ENCODE data around the gene ACADVL. TPM values are rescaled to one million over a fixed set of nuclear protein-coding genes. Genes with fewer than 3 reads are reported as not detected.

Gene ACADVL
- polyA plus RNA-seq, 1 experiment: 217 TPM

DNA sequence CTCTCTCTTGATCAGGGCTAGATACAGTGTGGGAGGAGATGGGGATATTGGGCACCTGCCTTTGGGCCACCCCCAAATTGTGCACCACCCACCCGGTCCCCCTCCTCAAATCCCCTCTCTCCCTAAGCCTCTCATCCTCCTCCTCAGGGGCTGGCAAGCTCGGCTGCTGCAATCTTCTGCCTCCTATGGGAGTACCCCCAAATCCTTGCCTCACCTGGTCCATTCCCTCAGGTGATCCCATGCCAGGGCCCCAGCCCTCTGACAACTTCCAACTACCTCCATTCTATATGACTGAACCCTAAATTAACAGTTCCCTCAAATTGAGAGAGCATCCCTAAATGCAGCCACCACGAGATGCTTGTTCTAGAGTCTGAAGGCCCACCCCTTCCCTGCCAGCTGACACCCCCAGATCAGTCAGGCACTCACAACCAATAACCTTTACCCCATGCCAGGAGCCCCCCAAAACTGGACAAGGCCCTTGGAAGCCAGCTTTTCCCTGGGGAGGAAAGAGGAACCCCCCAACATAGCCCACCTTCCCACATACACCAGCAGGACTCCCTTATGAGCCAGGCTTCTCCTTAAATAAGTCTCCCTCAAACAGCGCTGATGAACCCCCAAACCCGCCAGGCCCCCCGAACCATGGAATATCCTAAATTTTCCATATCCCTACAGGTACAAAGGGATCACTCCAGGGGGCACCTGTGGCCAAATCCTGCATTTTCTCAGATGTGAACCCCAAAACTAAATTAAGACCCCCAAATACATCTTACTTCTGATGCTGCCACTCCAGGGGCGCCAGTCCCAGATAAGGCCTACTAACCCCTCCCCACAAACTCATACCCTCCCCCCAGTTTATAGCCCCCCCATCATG lies 3.3 kb upstream of the ACADVL start:
- no peaks in the 10 kb centered on the region for H3K27me3 ChIP-seq (ENCODE audit: control insufficient read depth, insufficient read depth, low read length)
- TF ChIP-seq, protein P1, sequence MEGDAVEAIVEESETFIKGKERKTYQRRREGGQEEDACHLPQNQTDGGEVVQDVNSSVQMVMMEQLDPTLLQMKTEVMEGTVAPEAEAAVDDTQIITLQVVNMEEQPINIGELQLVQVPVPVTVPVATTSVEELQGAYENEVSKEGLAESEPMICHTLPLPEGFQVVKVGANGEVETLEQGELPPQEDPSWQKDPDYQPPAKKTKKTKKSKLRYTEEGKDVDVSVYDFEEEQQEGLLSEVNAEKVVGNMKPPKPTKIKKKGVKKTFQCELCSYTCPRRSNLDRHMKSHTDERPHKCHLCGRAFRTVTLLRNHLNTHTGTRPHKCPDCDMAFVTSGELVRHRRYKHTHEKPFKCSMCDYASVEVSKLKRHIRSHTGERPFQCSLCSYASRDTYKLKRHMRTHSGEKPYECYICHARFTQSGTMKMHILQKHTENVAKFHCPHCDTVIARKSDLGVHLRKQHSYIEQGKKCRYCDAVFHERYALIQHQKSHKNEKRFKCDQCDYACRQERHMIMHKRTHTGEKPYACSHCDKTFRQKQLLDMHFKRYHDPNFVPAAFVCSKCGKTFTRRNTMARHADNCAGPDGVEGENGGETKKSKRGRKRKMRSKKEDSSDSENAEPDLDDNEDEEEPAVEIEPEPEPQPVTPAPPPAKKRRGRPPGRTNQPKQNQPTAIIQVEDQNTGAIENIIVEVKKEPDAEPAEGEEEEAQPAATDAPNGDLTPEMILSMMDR (IDR thresholded peaks at IDR 0.05; ENCODE audit: low read depth, low read length): no peak
- no peaks in the 10 kb centered on the region; the same call in 1 of the 2 replicates for H3K9me3 ChIP-seq (ENCODE audit: control insufficient read depth, insufficient read depth, low read length)
- peak overlapping the region; percentile 39 for H3K27ac ChIP-seq (ENCODE audit: low read depth, low read length)
- DNase-seq (ENCODE audit: low read depth, low spot score): no peak
- H3K4me3 ChIP-seq (ENCODE audit: low read depth, low read length): peak overlapping the region; percentile 72
- ChIA-PET POLR2A (no interaction called here), CTCF (interaction anchor here (1.7 kb wide), 1 partner anchor 171 kb away, joined by 5 read pairs; no protein-coding TSS in a partner anchor)

DNA sequence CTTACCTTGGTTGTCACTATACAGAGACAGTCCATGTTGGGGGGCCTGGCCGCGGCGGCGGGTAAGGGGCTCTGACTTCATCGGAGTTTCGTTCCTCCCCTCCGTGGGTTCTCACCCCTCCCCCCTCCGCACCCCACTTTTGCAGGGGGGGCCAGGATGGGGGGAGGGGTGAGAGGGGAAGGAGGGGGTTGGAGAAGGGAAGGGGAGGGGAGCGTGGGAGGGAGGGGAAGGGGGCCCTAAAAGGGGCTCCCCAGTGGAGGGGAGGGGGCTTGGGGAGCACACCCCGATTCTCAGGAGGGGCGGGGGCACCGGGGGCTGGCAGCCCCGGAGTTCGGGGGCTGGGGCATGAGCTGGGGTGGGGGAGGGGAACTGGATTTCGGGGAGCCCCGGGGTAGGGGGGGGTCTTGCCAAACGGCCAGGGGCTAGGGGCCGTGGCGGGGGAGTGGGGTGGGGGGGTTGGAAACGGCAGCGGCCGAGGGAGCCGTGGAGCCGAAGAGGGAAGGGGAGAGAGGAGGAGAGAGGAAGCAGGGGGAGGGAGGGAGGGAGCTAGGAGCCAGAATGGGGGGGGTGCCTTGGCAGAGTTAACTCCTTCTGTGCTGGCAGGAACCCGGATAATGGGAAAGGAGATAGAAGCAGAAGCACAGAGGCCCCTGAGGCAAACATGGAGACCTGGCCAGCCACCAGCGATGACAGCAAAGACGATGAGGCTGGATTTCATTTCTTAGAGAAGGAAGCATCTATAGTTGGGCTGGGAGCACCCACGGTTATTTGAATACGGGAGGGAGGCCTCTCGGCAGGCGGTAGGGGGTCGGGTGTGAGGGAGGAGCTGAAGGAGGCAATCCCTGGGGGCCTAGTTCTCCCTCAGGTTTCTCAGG lies 2.4 kb upstream of the ACADVL start:
- ChIA-PET POLR2A (no interaction called here), CTCF (interaction anchor here (0.7 to 1.7 kb wide), 2 partner anchors 25 to 171 kb away, joined by 3 to 5 read pairs; no protein-coding TSS in a partner anchor)
- Histone ChIP-seq H3K27ac (ENCODE audit: low read depth, low read length) (peak overlapping the region; percentile 52), H3K4me3 (ENCODE audit: low read depth, low read length) (peak overlapping the region; percentile 72), H3K9me3 (ENCODE audit: control insufficient read depth, insufficient read depth, low read length) (no peaks in the 10 kb centered on the region; the same call in 1 of the 2 replicates), H3K27me3 (ENCODE audit: control insufficient read depth, insufficient read depth, low read length) (no peaks in the 10 kb centered on the region)
- TF ChIP-seq, protein P1 (IDR thresholded peaks at IDR 0.05; ENCODE audit: low read depth, low read length): no peak
- DNase-seq (ENCODE audit: low read depth, low spot score): no peak

DNA sequence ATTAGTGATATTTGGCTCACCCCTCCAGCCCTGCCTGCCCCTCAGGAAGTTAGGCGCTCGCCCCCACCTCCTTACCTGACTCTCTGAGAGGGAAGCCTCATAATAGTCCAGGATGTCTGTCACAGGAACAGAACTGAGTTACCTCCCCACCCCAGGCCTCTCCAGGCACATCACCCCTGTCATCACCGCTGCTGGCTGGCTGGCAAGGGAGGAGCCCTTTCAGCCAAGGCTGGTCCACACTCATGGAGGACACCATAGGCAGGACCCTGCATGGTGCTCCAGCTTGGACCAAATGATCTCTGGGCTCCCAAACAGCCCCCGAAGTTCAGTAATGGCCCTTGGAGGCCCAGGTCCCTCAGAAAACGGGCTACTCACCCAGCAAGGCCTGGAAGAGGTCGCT lies 1.6 kb upstream of the ACADVL start:
- TF ChIP-seq, protein P1 (IDR thresholded peaks at IDR 0.05; ENCODE audit: low read depth, low read length): no peak
- H3K27ac ChIP-seq (ENCODE audit: low read depth, low read length): peak overlapping the region; percentile 52
- H3K4me3 ChIP-seq (ENCODE audit: low read depth, low read length): peak overlapping the region; percentile 72
- ChIA-PET POLR2A (no interaction called here), CTCF (interaction anchor here (1.7 kb wide), 1 partner anchor 172 kb away, joined by 5 read pairs; no protein-coding TSS in a partner anchor)
- DNase-seq (ENCODE audit: low read depth, low spot score): no peak
- H3K27me3 ChIP-seq (ENCODE audit: control insufficient read depth, insufficient read depth, low read length): no peaks in the 10 kb centered on the region
- no peaks in the 10 kb centered on the region; the same call in 1 of the 2 replicates for H3K9me3 ChIP-seq (ENCODE audit: control insufficient read depth, insufficient read depth, low read length)

DNA sequence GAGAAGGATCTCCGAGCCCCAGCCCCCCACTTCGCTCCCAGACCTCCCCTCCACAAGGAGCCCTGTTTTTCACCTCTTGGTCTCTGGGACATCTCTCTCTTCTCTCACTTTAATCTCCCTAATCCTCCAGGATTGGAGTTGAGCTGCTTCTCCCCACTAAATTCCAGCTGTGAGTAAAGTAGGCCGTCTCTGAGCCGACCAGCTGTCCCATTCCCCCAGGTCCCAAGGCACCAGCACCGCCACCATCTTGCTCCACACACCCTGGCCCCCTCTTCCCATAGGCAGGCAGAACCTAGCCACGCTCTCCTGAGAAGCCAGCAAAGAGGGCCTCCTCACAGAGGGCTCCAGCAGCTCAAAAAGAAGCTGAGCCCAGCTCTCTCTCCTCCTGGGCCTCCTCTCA lies 980 bp upstream of the ACADVL start:
- DNase-seq (ENCODE audit: low read depth, low spot score): no peak
- H3K27me3 ChIP-seq (ENCODE audit: control insufficient read depth, insufficient read depth, low read length): no peaks in the 10 kb centered on the region
- H3K4me3 ChIP-seq (ENCODE audit: low read depth, low read length): no peak overlapping the region
- H3K27ac ChIP-seq (ENCODE audit: low read depth, low read length): no peak overlapping the region
- TF ChIP-seq, protein P1 (IDR thresholded peaks at IDR 0.05; ENCODE audit: low read depth, low read length): no peak
- CTCF ChIA-PET: interaction anchor here (2.1 kb wide), 1 partner anchor 173 kb away, joined by 10 read pairs; no protein-coding TSS in a partner anchor
- POLR2A ChIA-PET: interaction anchor here (0.7 to 4.2 kb wide), 2 partner anchors 15 to 136 kb away, joined by 3 to 42 read pairs; partner anchors contain the start of genes DVL2 and TMEM95
- H3K9me3 ChIP-seq (ENCODE audit: control insufficient read depth, insufficient read depth, low read length): no peaks in the 10 kb centered on the region; the same call in 1 of the 2 replicates

Data from AG04450 (cell line).